ENCODE data around the gene ARL6.

Gene ARL6

GRCh38 chr3:97821774-97822358 lies 57.3 kb downstream of the ARL6 start, which contains the start of gene CRYBG3 (continued):
- TF ChIP-seq OVOL3 (tag by site-specific recombination; IDR thresholded peaks at IDR 0.05) (no peak), ZNF121 (tag by site-specific recombination; IDR thresholded peaks at IDR 0.05) (no peak), GLIS2 (tag by site-specific recombination; IDR thresholded peaks at IDR 0.05) (0 out of 2 replicates have a peak, but pooled peaks have one; percentile 23), ZBTB20 (tag by site-specific recombination; IDR thresholded peaks at IDR 0.05) (peak; percentile 18; the same call in 1 of the 2 replicates), ZFP69B (tag by site-specific recombination; IDR thresholded peaks at IDR 0.05) (no peak), ZNF10 (tag by site-specific recombination; IDR thresholded peaks at IDR 0.05) (no peak), ZNF704 (tag by site-specific recombination; IDR thresholded peaks at IDR 0.05) (no peak), BCL11B (tag by site-specific recombination; IDR thresholded peaks at IDR 0.05; ENCODE audit: low read depth) (no peak), ZNF501 (tag by site-specific recombination; IDR thresholded peaks at IDR 0.05) (no peak), ZBTB8A (tag by site-specific recombination; IDR thresholded peaks at IDR 0.05) (peak; percentile 99), ZXDB (tag by site-specific recombination; IDR thresholded peaks at IDR 0.05) (peak; percentile 52; the same call in 1 of the 2 replicates), CTCF (tag by site-specific recombination; IDR thresholded peaks at IDR 0.05) (peak; percentile 67; the same call in 1 of the 2 replicates), KLF8 (tag by site-specific recombination; IDR thresholded peaks at IDR 0.05) (peak; percentile 33; the same call in 1 of the 2 replicates), BCL6B (tag by site-specific recombination; IDR thresholded peaks at IDR 0.05) (no peak), ZNF138 (tag by site-specific recombination; IDR thresholded peaks at IDR 0.05; ENCODE audit: borderline replicate concordance) (no peak), KLF9 (tag by site-specific recombination; IDR thresholded peaks at IDR 0.05; ENCODE audit: low read depth) (no peak), ZNF560 (tag by site-specific recombination; IDR thresholded peaks at IDR 0.05; ENCODE audit: borderline replicate concordance) (no peak), ZNF513 (tag by site-specific recombination; IDR thresholded peaks at IDR 0.05) (peak; percentile 68), TRIM28 (IDR thresholded peaks at IDR 0.05; ENCODE audit: borderline replicate concordance, low read length) (no peak), ZNF292 (tag by site-specific recombination; IDR thresholded peaks at IDR 0.05; ENCODE audit: borderline replicate concordance, low read depth) (no peak), ZNF239 (tag by site-specific recombination; IDR thresholded peaks at IDR 0.05) (no peak), ZSCAN16 (tag by site-specific recombination; IDR thresholded peaks at IDR 0.05) (no peak), ZSCAN30 (tag by site-specific recombination; IDR thresholded peaks at IDR 0.05) (peak; percentile 98), ZNF596 (tag by site-specific recombination; IDR thresholded peaks at IDR 0.05) (no peak; the same call in 1 of the 2 replicates), ZNF24 (tag by site-specific recombination; IDR thresholded peaks at IDR 0.05) (no peak), TSHZ1 (tag by site-specific recombination; IDR thresholded peaks at IDR 0.05; ENCODE audit: borderline replicate concordance) (no peak), ZNF341 (tag by site-specific recombination; IDR thresholded peaks at IDR 0.05; ENCODE audit: low read depth) (peak; percentile 63), ZNF19 (tag by site-specific recombination; IDR thresholded peaks at IDR 0.05; ENCODE audit: low read depth) (no peak)

All from HEK293 (cell line).